Mucosa of descending colon (tissue), 3 donors: Measurements from ENCODE around the gene TAX1BP1. TPM values are rescaled to one million over a fixed set of nuclear protein-coding genes. Genes with fewer than 3 reads are reported as not detected.

Source experiments
- ATAC-seq: fragments of 200-7000 bp; cut with Tn5 transposase; one replicate; pipeline ENCODE4 v1.9.1; 2020; ENCODE audit warnings: mild to moderate bottlenecking, moderate library complexity
- DNase-seq, 3 donors: peaks; one replicate each; pipeline ENCODE4 v3.0.0-alpha.2; 2020
- H3K36me3 ChIP-seq: fragments of 200-600 bp; one replicate; pipeline ENCODE4 v1.8.0; 2021; ENCODE audit warnings: low read depth, mild to moderate bottlenecking
- H3K4me1 ChIP-seq: fragments of 200-600 bp; one replicate; pipeline ENCODE4 v1.8.0; 2021; ENCODE audit warnings: low read depth, mild to moderate bottlenecking
- H3K4me3 ChIP-seq: fragments of 200-600 bp; one replicate; pipeline ENCODE4 v1.8.0; 2021; ENCODE audit warnings: mild to moderate bottlenecking
- H3K9me3 ChIP-seq: fragments of 200-600 bp; one replicate; pipeline ENCODE4 v1.8.0; 2021; ENCODE audit warnings: mild to moderate bottlenecking
- intact Hi-C, 2 donors: fragments of 100-400 bp; cut with DNase I in 1 of 2; cut with micrococcal nuclease in 1 of 2; formaldehyde crosslinking; loops; one replicate each; pipeline versions ENCODE4 v1.11.0 to v1.11.1; 2022; cut with DNase I, micrococcal nuclease
- total RNA-seq, 3 donors: library from RNA; stranded (reverse); fragmentation: NEBNext Ultra II Directional in 2 of 3; extraction: Animal tissue kit (Norgen Biotek cat#: 25700) in 2 of 3; gene quantifications; one replicate each; pipeline versions ENCODE4 v1.2.1 to v1.2.4, GENCODE V29; 2021 to 2023
- TF ChIP-seq, protein P1 (sequence below): fragments of 200-600 bp; IDR thresholded peaks from one replicate; pipeline ENCODE4 v1.8.0; 2022; ENCODE audit warnings: antibody characterized with exemption, mild to moderate bottlenecking
- donor health status: DM: no; HTN: no; CAD: no; lungs with moderate emphysema.
- donor health status: DM: no; HTN: no; CAD: no.
- donor health status: DM: no; HTN: yes; CAD: no.

TAX1BP1 gene
- total RNA-seq, 3 donors from 2014 or later = 115 to 163 (median 150) TPM

DNA sequence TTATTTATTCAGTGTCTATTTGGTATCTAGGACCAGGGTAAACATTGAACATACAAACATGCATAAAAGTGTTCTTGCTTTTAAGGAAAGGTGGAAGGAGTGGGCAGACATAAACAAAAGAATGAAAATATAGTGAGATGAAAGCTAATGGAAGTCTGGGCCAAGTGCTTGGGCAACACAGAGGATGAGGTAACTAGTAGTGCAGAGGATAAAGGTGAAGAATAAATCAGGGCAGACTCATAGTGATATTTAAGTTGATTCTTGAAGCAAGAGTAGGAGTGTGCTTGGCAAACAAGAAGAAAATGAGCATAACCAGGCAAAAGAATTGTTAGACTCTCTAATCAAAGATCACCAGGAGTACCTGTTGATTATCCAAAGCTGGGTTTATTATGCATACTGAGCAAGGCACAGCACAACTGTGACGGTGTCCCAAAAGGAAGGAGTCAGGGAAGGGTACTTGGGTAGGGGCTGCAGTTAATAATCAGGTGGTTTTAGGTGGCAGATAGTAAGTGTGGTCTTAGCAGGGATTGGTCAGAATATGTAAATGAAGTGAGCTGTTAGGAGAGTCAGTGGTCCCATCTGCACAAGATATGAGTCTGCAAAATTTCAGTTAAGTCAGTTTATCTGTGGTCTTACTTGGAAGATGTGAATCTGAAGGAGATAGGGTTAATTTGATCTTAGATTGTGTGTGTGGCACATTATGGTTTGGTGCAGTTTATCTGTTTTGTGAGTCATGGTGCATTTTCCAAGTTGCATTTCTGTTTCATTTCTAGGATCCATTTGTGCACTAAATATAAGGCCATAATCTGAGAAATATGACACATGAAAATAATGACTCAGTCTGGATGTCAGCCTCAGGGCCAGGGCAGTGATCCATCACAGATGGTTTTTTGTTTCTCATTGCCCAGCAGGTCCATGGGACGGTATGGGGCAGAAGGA is 30.6 kb upstream of the TAX1BP1 start:
- intact Hi-C loops = no loop called here
- H3K4me3 ChIP-seq = no peak overlapping the region
- TF ChIP-seq, protein P1, sequence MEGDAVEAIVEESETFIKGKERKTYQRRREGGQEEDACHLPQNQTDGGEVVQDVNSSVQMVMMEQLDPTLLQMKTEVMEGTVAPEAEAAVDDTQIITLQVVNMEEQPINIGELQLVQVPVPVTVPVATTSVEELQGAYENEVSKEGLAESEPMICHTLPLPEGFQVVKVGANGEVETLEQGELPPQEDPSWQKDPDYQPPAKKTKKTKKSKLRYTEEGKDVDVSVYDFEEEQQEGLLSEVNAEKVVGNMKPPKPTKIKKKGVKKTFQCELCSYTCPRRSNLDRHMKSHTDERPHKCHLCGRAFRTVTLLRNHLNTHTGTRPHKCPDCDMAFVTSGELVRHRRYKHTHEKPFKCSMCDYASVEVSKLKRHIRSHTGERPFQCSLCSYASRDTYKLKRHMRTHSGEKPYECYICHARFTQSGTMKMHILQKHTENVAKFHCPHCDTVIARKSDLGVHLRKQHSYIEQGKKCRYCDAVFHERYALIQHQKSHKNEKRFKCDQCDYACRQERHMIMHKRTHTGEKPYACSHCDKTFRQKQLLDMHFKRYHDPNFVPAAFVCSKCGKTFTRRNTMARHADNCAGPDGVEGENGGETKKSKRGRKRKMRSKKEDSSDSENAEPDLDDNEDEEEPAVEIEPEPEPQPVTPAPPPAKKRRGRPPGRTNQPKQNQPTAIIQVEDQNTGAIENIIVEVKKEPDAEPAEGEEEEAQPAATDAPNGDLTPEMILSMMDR = no peak
- ATAC-seq (peak; percentile 25), DNase-seq (no peak)
- H3K9me3 ChIP-seq = no peaks in the 10 kb centered on the region
- no peaks in the 10 kb centered on the region for H3K4me1 ChIP-seq
- H3K36me3 ChIP-seq = no peaks in the 10 kb centered on the region

DNA sequence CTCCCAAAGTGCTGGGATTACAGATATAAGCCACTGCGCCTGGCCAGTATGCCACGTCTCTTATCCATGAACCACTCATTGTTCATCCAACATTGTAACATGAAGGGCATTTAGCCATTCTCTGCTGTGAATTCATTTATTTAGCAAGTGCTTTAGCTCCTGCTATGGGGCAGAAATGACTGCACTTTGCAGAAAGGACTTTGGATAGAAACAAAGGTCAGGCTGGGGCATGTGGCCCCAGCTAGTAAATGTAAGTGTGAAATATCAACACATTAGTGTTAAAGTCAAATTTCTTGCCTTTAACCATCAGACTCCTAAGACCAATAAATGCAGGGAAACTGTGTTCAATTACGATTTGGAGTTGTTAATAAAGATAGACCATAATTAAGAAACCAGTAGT is 27.7 kb upstream of the TAX1BP1 start:
- H3K4me1 ChIP-seq = no peaks in the 10 kb centered on the region
- DNase-seq (no peak), ATAC-seq (no peak)
- no peaks in the 10 kb centered on the region for H3K36me3 ChIP-seq
- intact Hi-C loops = no loop called here
- no peaks in the 10 kb centered on the region for H3K9me3 ChIP-seq
- TF ChIP-seq, protein P1 = no peak
- no peak overlapping the region for H3K4me3 ChIP-seq

DNA sequence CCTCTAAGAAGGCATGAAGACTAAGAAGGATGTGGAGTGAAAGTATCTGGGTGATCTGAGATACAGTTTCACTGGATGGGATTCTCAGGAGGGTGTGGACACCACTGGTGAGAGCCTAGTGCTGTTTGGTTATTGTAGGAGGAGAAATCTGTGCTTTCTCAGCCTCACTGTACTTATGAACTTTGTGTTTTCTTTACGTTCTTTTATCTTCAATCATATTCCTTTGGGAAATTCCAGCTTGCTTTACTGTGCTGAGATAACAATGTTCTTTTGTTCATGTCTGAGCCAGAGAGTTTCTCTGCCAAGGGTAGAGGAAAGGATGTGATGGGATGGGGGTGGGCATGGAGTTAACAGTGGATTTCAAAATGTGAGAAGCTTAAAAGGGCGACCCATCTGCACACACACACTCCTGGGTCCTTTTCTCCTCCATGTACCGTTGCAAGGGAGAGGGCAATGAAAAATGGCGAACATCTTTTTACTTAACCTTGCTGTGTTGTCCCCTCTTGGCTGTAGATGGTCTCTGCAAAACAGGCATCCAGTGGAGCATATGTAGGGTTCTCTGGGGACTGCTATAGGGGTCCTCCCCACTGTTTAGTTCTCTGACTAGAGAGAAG is 25.0 kb upstream of the TAX1BP1 start:
- Histone ChIP-seq H3K9me3 (no peaks in the 10 kb centered on the region), H3K4me1 (no peaks in the 10 kb centered on the region), H3K36me3 (no peaks in the 10 kb centered on the region), H3K4me3 (no peak overlapping the region)
- peak; percentile 77 for ATAC-seq
- TF ChIP-seq, protein P1 = no peak
- DNase-seq = no peak
- intact Hi-C loops = no loop called here

DNA sequence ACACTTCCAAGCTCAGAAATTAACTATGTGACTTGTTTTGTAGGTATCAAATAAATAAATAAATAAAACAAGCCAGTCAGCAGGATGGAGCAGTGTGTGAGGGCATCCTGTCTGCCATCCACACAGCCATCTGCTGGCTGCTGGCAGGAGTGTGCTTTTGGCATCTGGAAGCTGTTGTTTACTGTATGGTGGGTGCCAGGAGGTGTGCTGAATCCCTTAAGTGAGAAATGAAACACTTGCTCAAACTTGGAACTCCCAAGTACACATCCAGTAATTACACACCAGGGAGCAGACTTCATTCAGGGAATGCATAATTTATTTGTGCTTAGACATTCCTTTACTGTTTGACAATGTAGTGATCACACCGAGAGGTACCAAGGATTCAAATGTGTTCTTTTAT is 16.9 kb upstream of the TAX1BP1 start:
- H3K4me3 ChIP-seq = no peak overlapping the region
- no peaks in the 10 kb centered on the region for H3K9me3 ChIP-seq
- ATAC-seq (peak; percentile 62), DNase-seq (peak in 1 of 3 donors; percentile 14)
- H3K4me1 ChIP-seq = no peaks in the 10 kb centered on the region
- no peaks in the 10 kb centered on the region for H3K36me3 ChIP-seq
- intact Hi-C loops = no loop called here
- TF ChIP-seq, protein P1 = no peak

DNA sequence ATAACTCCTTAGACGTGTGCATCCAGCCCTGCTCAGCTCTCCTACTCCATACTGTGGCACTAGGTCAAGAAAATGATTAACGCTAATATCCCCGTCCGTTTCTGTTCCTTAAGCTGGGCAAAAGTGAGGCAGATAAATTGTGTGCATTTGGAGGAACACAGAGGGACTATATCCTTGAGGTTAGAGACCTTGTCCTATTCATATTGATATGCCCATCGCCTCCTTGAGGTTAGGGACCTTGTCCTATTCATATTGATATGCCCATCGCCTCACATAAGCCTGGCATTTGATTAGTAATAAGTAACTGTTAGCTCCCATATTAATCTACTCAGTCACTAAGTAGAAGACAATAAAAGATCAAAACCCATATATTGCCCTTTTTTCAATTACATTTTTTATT is 12.9 kb upstream of the TAX1BP1 start:
- TF ChIP-seq, protein P1 = no peak
- DNase-seq (no peak), ATAC-seq (no peak)
- H3K9me3 ChIP-seq = no peaks in the 10 kb centered on the region
- H3K4me1 ChIP-seq = no peaks in the 10 kb centered on the region
- H3K36me3 ChIP-seq = no peaks in the 10 kb centered on the region
- no peak overlapping the region for H3K4me3 ChIP-seq
- intact Hi-C loops = no loop called here
